ENCODE results near the gene CSRP2. TPM values are rescaled to one million over a fixed set of nuclear protein-coding genes. Genes with fewer than 3 reads are reported as not detected.

CSRP2 gene
- total and polyA plus RNA-seq, 2 of the 8 experiments (the other 6 are each of a cell fraction or from before 2014, with no cell fraction given), result 149 to 227 TPM

DNA sequence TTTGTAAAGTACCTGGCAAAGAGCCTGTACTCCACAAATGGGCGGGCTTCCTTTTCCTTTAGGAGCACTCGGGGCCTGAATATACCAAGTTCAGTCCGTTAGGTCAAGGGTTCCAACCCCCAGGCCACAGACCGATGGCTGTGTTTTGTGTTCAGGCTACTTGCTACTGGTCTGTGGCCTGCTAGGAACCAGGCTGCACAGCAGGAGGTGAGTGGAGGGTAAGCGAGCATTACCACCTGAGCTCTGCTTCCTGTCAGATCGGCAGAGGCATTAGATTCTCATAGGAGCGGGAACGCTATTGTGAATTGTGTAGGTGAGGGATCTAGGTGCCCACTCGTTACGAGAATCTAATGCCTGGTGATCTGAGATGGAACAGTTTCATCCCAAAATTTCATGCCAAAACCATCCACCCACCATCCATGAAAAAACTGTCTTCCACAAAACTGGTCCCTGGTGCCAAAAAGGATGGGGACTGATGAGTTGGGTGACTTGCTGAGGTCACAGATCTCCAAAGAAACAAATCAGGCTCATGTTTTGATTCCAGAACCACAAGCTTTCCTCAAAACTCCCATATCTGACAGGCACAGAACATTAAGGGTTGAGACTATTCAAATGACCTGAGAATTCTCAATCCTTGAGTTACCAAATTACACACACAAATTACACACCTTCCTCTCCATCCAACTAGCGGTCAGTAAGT, 4.2 kb downstream of the CSRP2 start:
- Histone ChIP-seq H3K79me2 (ENCODE audit: control insufficient read depth in 1 of 2, insufficient read depth in 2 of 2, low read length in 2 of 2) (peaks cover 6 to 76% of the 10 kb centered on the region in 2 experiments), H3K9ac (replicated peaks in 1 of 4; ENCODE audit: extremely low read depth in 1 of 4, low read depth in 3 of 4, low read length in 3 of 4) (no peak overlapping the region), H3K56ac (replicated peaks; ENCODE audit: insufficient read length, low read depth, low read length) (no peak overlapping the region), H2AK5ac (ENCODE audit: low read depth, low read length) (no peak overlapping the region), H3K18ac (ENCODE audit: extremely low read depth, low read length) (no peak overlapping the region), H3K27me3 (replicated peaks in 1 of 4; ENCODE audit: control insufficient read depth in 3 of 4, extremely low read depth in 1 of 4, insufficient read depth in 3 of 4, low read length in 3 of 4) (no peaks in the 10 kb centered on the region), H2BK15ac (ENCODE audit: low read length) (no peak overlapping the region), H3K4me1 (replicated peaks in 1 of 4; ENCODE audit: control insufficient read depth in 3 of 4, insufficient read depth in 4 of 4, low read length in 3 of 4) (peaks cover 6 to 23% (median 17%) of the 10 kb centered on the region in 4 experiments; a peak in 6 of 7 replicates), H3K79me1 (ENCODE audit: low read depth, low read length) (peaks cover 20% of the 10 kb centered on the region), H2BK12ac (ENCODE audit: low read depth, low read length) (no peak overlapping the region; the same call in 1 of the 2 replicates), H3K4me2 (ENCODE audit: insufficient read depth in 1 of 2, low read depth in 2 of 2, low read length in 2 of 2) (peak overlapping the region; percentile 1 to 28; a peak in 2 of 4 replicates), H4K8ac (ENCODE audit: extremely low read depth, insufficient read depth, low read length) (no peak overlapping the region), H4K5ac (ENCODE audit: insufficient read length, low read depth, low read length) (no peak overlapping the region), H2BK120ac (replicated peaks; ENCODE audit: low read depth, low read length) (no peak overlapping the region), H3K36me3 (ENCODE audit: control insufficient read depth in 2 of 4, insufficient read depth in 4 of 4, low read length in 3 of 4) (0 out of 8 replicates have a peak, but pooled peaks cover 0 to 2% (median 0%) of the 10 kb centered on the region in 4 experiments), H4K91ac (replicated peaks; ENCODE audit: insufficient read length, low read length) (no peak overlapping the region), H3K14ac (ENCODE audit: insufficient read length) (no peak overlapping the region), H3K27ac (ENCODE audit: low read depth, low read length) (no peak overlapping the region), H2BK5ac (ENCODE audit: low read depth, low read length) (no peak overlapping the region), H4K20me1 (replicated peaks in 1 of 2; ENCODE audit: control insufficient read depth in 1 of 2, insufficient read depth in 2 of 2, low read length in 2 of 2) (peaks cover 4 to 9% of the 10 kb centered on the region in 2 experiments), H3K4me3 (ENCODE audit: extremely low read depth in 1 of 4, insufficient read depth in 2 of 4, low read depth in 3 of 4, low read length in 4 of 4) (no peak overlapping the region), H3K9me3 (ENCODE audit: insufficient read depth in 2 of 2, low read depth in 1 of 2, low read length in 1 of 2) (no peaks in the 10 kb centered on the region), H2AFZ (ENCODE audit: low read length) (no peak overlapping the region), H3K23me2 (ENCODE audit: low read depth, low read length) (peaks cover 4% of the 10 kb centered on the region), H3K23ac (ENCODE audit: insufficient read length) (no peak overlapping the region), H3K4ac (replicated peaks; ENCODE audit: insufficient read length, low read depth, low read length) (no peak overlapping the region), H2BK20ac (ENCODE audit: low read length) (no peak overlapping the region)
- whole genome bisulfite sequencing, 2 experiments (ENCODE audit: extremely low coverage in 1 of 2, insufficient coverage in 1 of 2, insufficient read length in 1 of 2, insufficient replicate concordance in 2 of 2, low coverage in 1 of 2, low lambda C conversion rate in 2 of 2, missing lambda C conversion rate in 1 of 2), result 77% methylated on average over 11 of the region's 11 CpGs; no CpG with 5 or more reads in 1 of the 2 experiments
- no peak for TF ChIP-seq MAX (IDR thresholded peaks at IDR 0.05)
- TF ChIP-seq JUN (IDR thresholded peaks at IDR 0.05; ENCODE audit: low read depth, low read length), result no peak
- TF ChIP-seq TAF1 (IDR thresholded peaks at IDR 0.05; ENCODE audit: low read depth, low read length), result no peak
- 0 out of 4 replicates have a peak, but pooled peaks of 1 of the 2 experiments have one; percentile 30 for TF ChIP-seq SIN3A (conservative IDR thresholded peaks at IDR 0.05 in 1 of 2, IDR thresholded peaks at IDR 0.05 in 1 of 2; ENCODE audit: low read depth in 1 of 2, low read length in 2 of 2)
- no peak for FAIRE-seq
- DNase-seq (ENCODE audit: low read depth in 1 of 2, low spot score in 2 of 2), result peak in 1 of 2 experiments; percentile 67
- ChIA-PET CTCF (ENCODE audit: partially characterized antibody) (interaction anchor here (0.9 to 1.0 kb wide), 2 partner anchors 13 to 135 kb away, joined by 3 read pairs; no protein-coding TSS in a partner anchor), POLR2A (ENCODE audit: partially characterized antibody) (interaction anchor here (0.9 to 2.0 kb wide), 3 partner anchors 10 to 16 kb away, joined by 3 to 4 read pairs (median 4); no protein-coding TSS in a partner anchor)

Data from H1 (cell line).